Measurements from ENCODE around the gene CXCL12.

Gene CXCL12

GRCh38 chr10:44333511-44333910, 51.4 kb downstream of the CXCL12 start:
- FAIRE-seq, result no peak

GRCh38 chr10:44332465-44332864, 52.4 kb downstream of the CXCL12 start:
- no peak for FAIRE-seq

- no peak for FAIRE-seq
Measured at GRCh38 chr10:44330431-44330830, 54.5 kb downstream of the CXCL12 start.

- no peak for FAIRE-seq
Measured at GRCh38 chr10:44327461-44327860, 57.4 kb downstream of the CXCL12 start.
